Activated T-helper 2 cell treated with anti-CD3 and anti-CD28 coated beads, Interferon-gamma antibody, Interleukin-2, Interleukin-4, amounts not matched to agents 10 μg/mL and 5 μg/mL and 100 μg/mL, durations not matched to agents 14 hours and 24 hours and 36 hours (primary cell): ENCODE measurements around the gene MYO7A. TPM values are rescaled to one million over a fixed set of nuclear protein-coding genes. Genes with fewer than 3 reads are reported as not detected.

Source experiments
- DNase-seq: peaks from one replicate; pipeline ENCODE4 v3.0.0; 2021; ENCODE audit warnings: low spot score
- H3K27ac Mint-ChIP-seq: one replicate; pipeline ENCODE4 v1.8.0; 2021; ENCODE audit warnings: mixed read lengths
- H3K27me3 Mint-ChIP-seq: one replicate; pipeline ENCODE4 v1.8.0; 2021; ENCODE audit warnings: low read depth, mixed read lengths
- H3K36me3 Mint-ChIP-seq: one replicate; pipeline ENCODE4 v1.8.0; 2021; ENCODE audit warnings: low read depth, mixed read lengths
- H3K4me1 Mint-ChIP-seq: one replicate; pipeline ENCODE4 v1.8.0; 2021; ENCODE audit warnings: low read depth, mixed read lengths
- H3K4me3 Mint-ChIP-seq: one replicate; pipeline ENCODE4 v1.8.0; 2021; ENCODE audit warnings: low read depth, mild to moderate bottlenecking, moderate library complexity, mixed read lengths
- H3K9me3 Mint-ChIP-seq: one replicate; pipeline ENCODE4 v1.8.0; 2021; ENCODE audit warnings: mixed read lengths
- intact Hi-C: fragments of 100-400 bp; cut with micrococcal nuclease; formaldehyde crosslinking; loops from one replicate; pipeline ENCODE4 v1.15.1; 2023
- total RNA-seq: library from RNA; stranded (reverse); gene quantifications from 2 replicates; pipeline ENCODE4 v1.2.3, GENCODE V29; 2022

MYO7A gene
- total RNA-seq, result 0.23 and 0.30 TPM in 2 replicates

DNA sequence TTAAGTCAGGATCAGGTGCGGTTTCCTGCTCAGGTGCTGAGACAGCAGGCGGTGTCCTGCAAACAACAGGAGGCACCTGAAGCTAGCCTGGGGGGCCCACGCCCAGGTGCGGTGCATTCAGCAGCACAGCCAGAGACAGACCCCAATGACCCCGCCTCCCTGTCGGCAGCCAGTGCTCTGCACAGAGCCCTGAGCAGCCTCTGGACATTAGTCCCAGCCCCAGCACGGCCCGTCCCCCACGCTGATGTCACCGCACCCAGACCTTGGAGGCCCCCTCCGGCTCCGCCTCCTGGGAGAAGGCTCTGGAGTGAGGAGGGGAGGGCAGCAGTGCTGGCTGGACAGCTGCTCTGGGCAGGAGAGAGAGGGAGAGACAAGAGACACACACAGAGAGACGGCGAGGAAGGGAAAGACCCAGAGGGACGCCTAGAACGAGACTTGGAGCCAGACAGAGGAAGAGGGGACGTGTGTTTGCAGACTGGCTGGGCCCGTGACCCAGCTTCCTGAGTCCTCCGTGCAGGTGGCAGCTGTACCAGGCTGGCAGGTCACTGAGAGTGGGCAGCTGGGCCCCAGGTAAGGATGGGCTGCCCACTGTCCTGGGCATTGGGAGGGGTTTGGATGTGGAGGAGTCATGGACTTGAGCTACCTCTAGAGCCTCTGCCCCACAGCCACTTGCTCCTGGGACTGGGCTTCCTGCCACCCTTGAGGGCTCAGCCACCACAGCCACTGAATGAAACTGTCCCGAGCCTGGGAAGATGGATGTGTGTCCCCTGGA, at the start of gene MYO7A:
TSS of gene MYO7A (plus strand) at position 327 of the 772 bp plus-strand sequence. CDS start 2,389 bp downstream, outside the sequence.
- H3K27me3 Mint-ChIP-seq, result peaks cover 5% of the 10 kb centered on the region
- intact Hi-C loops, result loop anchor here (1.0 kb wide), 2 partner anchors 60 to 420 kb away; no protein-coding TSS in a partner anchor
- no peak within 1 kb of the TSS for H3K27ac Mint-ChIP-seq
- H3K4me3 Mint-ChIP-seq, result peak within 1 kb of the TSS; percentile 49
- no peaks in the 10 kb centered on the region for H3K4me1 Mint-ChIP-seq
- DNase-seq, result no peak
- H3K9me3 Mint-ChIP-seq, result no peaks in the 10 kb centered on the region
- H3K36me3 Mint-ChIP-seq, result no peaks in the 10 kb centered on the region

DNA sequence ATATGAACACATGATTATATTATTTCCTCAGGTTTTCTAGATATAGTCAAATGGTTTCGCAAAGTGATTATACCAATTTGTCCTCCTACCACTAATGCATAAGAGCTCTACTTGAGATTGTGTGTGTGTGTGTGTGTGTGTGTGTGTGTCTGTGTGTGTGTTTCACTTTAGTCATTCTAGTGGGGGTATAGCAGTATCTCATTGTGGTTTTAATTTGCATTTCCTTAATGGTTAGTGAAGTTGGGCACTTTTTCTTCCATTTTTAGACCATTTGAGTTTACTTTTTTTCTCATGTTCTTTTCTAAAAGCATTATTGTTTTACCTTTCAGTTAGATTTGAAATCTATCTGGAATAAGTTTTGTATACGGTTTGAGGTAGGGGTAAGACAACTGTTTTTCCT, 48.4 kb upstream of the MYO7A start:
- no peaks in the 10 kb centered on the region for H3K36me3 Mint-ChIP-seq
- H3K4me3 Mint-ChIP-seq, result no peak overlapping the region
- H3K4me1 Mint-ChIP-seq, result peaks cover 9% of the 10 kb centered on the region
- intact Hi-C loops, result no loop called here
- DNase-seq, result no peak
- H3K27ac Mint-ChIP-seq, result no peak overlapping the region
- no peaks in the 10 kb centered on the region for H3K9me3 Mint-ChIP-seq
- H3K27me3 Mint-ChIP-seq, result peaks cover 9% of the 10 kb centered on the region

DNA sequence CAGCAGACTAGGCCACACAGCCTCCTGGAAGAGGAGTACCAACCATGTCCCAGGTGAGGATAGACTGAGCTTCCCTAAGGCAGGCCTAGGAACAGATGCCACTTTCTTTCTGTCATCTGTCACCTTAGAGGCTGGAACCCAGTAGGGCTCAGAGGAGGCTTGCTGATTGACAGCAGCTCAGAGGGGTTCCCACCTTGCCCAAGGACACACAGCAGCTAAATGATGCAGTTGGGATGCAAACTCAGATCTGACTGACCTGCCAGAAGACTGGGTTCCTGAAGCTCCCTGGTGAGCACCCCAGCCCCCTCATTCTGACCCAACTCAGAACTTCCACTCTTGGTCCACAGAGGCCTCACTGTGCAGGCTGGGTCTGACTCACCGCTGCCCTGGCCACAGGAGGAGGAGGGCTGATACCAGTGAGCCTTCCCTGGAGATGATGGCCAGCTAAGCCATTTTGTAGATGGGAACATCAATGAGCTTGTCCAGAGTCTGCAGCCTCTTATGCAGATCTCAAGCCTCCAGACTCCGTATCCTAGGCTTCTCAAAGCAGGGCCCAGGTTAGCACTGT, 47.3 kb upstream of the MYO7A start:
- Mint-ChIP-seq H3K9me3 (no peaks in the 10 kb centered on the region), H3K4me1 (peaks cover 9% of the 10 kb centered on the region), H3K36me3 (no peaks in the 10 kb centered on the region), H3K27ac (no peak overlapping the region), H3K27me3 (peaks cover 9% of the 10 kb centered on the region), H3K4me3 (no peak overlapping the region)
- no peak for DNase-seq
- intact Hi-C loops, result no loop called here

DNA sequence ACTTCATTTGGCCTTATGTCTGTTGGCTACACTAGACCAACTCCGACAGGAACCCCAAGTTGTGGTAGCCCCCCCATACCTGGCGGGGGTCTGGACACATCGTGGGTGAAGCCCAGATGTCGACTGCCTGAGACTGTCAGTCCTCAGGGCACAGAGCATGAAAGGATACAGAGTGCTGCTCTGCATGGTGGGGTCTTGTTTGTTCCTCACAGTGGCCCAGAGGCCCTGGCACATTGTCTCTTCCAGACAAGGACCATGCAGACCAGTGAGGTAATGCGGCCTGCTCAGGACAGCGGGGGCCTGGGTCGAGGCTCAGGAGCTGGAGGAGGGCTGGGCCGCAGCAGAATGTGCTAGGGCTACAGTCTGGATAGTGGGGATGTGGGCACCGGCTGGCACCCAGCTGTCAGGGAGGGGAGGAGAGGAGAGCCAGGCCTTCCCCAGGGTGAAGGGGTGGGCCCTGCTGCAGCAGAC, 46.6 kb upstream of the MYO7A start:
- H3K36me3 Mint-ChIP-seq, result no peaks in the 10 kb centered on the region
- peaks cover 9% of the 10 kb centered on the region for H3K4me1 Mint-ChIP-seq
- no peak overlapping the region for H3K27ac Mint-ChIP-seq
- DNase-seq, result no peak
- no peaks in the 10 kb centered on the region for H3K9me3 Mint-ChIP-seq
- H3K27me3 Mint-ChIP-seq, result peaks cover 7% of the 10 kb centered on the region
- H3K4me3 Mint-ChIP-seq, result no peak overlapping the region
- intact Hi-C loops, result no loop called here

DNA sequence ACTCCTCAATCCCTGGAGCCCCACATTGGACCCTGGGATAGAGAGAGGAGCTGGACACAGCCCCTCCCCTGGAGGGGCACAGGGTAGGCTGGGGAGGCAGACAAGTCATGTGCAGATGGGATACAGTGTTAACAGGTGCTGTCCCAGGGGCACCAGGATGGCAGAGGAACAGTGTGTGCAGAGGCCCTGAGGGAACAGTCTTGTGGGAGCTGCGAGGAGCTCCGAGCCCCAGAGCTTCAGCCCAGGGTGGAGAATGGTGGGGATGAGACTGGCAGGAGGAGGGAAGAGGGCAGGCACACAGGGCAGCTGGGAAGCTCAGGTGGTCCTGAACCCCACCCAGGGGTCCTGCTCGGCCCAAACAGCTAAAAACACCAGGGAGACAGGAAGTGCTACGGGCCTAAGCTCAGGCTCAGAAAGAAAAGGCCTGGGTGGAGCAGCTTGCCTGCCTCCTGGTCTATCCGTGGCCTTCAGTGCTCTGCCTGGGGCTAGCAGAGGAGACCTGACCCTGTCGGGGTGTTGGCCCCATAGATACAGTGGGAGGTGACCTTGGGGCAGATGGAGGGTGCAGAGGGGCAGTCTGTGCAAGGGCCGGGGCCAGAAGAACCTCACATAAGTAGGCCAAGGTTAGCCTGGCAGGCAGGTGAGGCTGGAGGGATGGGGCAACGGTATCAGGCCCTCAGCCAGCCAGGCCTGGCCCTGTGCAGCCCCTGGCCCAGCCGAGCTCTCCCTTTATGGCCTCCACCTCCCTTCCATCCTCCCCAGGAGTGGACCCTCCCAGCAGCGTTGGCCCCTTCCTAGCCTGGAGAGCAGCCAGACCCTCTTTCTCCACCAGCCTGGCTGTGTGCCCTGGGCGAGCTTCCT, 45.8 kb upstream of the MYO7A start:
- intact Hi-C loops, result no loop called here
- H3K4me3 Mint-ChIP-seq, result peak overlapping the region; percentile 60
- H3K27ac Mint-ChIP-seq, result peak overlapping the region; percentile 92
- no peaks in the 10 kb centered on the region for H3K9me3 Mint-ChIP-seq
- DNase-seq, result no peak
- H3K36me3 Mint-ChIP-seq, result no peaks in the 10 kb centered on the region
- H3K4me1 Mint-ChIP-seq, result peaks cover 9% of the 10 kb centered on the region
- H3K27me3 Mint-ChIP-seq, result peaks cover 6% of the 10 kb centered on the region

DNA sequence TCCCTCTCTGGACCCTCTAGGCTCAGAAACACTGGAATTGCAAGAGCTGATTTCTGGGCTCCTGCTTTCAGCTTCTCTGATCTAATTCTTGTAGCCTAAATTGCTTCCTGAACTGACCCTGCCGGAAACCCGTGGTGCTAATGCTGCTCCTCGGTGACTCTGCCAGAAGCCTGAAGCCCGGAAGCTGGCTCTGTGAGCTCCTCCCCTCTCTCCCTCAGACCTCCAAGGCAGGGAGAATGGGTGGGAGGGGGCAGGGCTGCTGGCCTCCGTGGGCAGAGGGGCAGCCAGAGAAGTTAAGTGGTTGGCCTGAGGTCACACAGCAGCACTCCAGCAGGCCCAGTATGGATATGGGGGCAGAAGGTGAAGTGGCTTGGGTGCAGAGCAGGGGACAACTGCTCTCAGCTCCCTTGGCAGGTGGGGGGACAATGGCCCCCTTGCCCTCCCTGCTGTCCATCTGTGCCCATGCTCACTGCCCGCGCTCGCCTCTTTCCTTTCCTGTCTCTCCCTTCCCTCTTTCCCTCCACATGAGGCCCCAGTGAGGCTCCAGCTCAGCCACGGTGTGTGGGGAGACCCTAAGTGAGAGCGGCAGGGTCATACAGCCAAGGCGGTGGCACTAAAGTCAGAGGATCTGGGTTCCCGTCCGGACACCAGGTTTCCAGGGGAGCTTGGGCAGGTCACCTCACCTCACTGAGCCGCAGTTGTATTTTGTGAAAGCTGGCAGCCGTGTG, 45.0 kb upstream of the MYO7A start:
- intact Hi-C loops, result no loop called here
- Mint-ChIP-seq H3K4me3 (peak overlapping the region; percentile 60), H3K9me3 (no peaks in the 10 kb centered on the region), H3K27ac (peak overlapping the region; percentile 92), H3K27me3 (peaks cover 3% of the 10 kb centered on the region), H3K4me1 (peaks cover 9% of the 10 kb centered on the region), H3K36me3 (no peaks in the 10 kb centered on the region)
- peak; percentile 41 for DNase-seq

DNA sequence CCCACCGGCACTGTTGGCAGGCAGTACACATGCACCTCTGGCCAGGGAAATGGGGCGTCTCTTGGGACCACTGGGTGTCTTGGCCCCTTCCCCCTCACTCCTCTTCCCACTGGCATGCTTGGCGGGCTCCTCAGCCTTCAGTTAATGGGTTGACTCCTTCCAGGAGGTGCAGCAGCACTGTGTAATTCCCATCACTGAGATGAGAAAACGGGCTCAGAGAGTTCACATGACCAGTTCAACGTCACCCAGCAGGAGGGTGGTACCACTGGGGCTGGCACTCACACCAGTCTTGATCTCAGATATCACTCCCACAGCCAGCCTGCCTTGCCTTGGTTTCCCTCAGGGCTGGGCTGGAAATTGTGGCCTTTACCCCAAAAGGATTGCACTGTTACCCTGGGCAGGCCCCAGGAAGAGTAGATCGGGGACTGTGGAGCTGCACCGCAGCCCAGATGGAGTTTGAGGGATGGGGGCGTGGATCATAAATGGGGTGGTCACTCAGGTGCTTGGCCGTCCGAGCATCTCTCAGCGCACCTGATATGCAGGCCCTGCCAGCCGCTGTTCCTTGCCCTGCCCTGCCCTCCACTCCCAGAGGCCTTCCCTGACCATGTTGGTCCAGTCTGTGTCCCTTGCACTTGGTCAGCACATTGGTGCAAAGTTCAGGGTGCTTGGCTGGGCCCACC, 44.3 kb upstream of the MYO7A start:
- H3K9me3 Mint-ChIP-seq, result no peaks in the 10 kb centered on the region
- H3K4me3 Mint-ChIP-seq, result no peak overlapping the region
- intact Hi-C loops, result no loop called here
- H3K4me1 Mint-ChIP-seq, result peaks cover 9% of the 10 kb centered on the region
- no peak for DNase-seq
- no peaks in the 10 kb centered on the region for H3K36me3 Mint-ChIP-seq
- H3K27ac Mint-ChIP-seq, result peak overlapping the region; percentile 38
- H3K27me3 Mint-ChIP-seq, result no peaks in the 10 kb centered on the region

DNA sequence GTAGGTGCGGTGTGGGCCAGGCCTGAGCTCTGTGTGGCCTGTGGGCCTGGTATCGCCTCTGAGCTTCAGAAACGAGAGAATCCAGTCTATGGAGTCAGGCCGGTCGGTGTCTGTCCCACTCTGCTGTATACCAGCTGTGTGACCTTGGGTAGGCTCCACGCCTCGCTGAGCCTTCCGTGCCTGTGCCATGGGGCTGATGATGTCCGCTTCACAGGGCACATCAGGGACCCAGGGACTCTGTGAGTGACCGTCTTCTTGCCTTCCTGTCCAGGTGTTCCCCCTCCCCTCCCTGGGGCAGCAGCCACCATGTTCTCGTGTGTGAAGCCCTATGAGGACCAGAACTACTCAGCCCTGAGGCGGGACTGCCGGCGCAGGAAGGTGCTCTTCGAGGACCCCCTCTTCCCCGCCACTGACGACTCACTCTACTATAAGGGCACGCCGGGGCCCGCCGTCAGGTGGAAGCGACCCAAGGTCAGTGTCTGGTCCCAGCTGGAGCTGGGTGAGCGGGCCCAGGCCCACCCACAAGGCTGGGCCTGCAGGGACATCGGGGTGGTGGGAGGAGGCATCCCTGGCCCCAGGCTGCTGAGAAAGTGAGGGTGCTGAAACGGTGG, 43.4 kb upstream of the MYO7A start:
- Mint-ChIP-seq H3K27ac (no peak overlapping the region), H3K4me3 (no peak overlapping the region), H3K27me3 (no peaks in the 10 kb centered on the region), H3K4me1 (peaks cover 9% of the 10 kb centered on the region), H3K9me3 (no peaks in the 10 kb centered on the region), H3K36me3 (no peaks in the 10 kb centered on the region)
- no peak for DNase-seq
- intact Hi-C loops, result no loop called here

DNA sequence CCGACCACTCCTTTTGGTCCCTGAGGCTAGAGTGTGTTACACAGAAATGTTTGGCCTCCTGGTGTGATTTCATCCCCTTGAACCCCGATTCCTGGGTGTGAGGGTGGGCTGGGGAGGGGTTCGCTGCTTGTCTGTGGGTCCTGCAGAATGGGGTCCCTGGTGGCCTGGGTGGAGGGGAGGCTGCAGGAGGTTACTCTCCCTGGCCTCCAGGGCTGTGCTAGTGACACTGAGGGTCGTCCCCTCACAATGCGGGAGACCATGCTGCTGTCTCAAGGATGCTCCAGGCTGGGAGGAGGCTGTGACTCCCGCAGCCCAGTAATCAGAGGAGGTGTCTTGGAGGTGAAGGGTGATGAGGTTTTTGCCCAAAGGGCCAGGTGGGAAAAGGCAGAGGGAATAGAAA, 42.4 kb upstream of the MYO7A start:
- DNase-seq, result no peak
- Mint-ChIP-seq H3K27me3 (no peaks in the 10 kb centered on the region), H3K4me3 (no peak overlapping the region), H3K27ac (no peak overlapping the region), H3K9me3 (no peaks in the 10 kb centered on the region), H3K4me1 (peaks cover 9% of the 10 kb centered on the region), H3K36me3 (no peaks in the 10 kb centered on the region)
- intact Hi-C loops, result no loop called here

DNA sequence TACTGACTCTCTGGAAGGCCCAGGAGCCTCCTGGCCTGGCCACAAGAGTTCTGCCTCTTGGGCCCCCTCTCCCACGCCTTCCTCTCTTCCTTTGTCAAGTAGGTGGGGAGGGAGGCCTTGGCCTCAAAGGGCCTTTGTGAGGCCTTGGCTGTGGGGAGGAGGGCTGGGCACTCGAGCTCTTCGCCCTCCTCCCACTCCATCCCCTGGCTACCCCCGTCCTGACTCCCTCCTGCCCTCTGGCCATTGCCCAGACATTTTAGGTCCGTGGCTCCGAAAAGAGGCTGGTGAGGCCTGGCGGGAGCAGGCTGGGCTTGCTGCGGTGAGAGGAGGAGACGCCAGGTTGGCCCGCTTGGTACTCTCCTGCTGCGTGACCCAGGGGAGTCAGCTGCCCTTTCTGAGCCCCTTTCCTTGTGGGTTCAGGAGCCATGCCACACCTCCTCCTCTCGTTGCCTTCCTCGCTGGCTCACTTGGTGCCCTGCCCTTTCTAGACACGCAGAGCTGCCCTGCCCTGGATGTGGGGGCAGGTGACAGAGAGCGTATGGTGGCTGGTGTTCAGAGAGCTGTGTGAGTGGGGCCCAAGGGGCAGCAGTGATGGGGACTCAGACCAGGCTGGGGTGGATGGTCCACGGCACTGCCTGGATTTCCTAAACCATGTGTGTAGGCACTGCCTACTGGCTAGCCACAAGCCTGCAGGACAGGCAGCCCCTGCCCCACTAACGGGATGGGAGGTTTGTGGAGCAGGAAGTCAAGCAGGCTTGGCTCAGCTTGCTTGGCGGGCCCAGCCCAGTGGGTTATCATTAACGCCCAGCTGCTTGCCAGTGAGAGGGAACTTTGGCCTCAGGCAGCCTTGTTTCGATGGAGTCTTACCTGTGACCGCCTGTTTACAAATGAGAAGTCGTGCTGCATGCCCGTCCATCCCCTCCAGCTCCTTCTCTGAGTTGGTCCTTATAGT, 41.2 kb upstream of the MYO7A start:
- intact Hi-C loops, result no loop called here
- DNase-seq, result no peak
- H3K4me3 Mint-ChIP-seq, result no peak overlapping the region
- no peaks in the 10 kb centered on the region for H3K27me3 Mint-ChIP-seq
- H3K27ac Mint-ChIP-seq, result no peak overlapping the region
- no peaks in the 10 kb centered on the region for H3K36me3 Mint-ChIP-seq
- no peaks in the 10 kb centered on the region for H3K9me3 Mint-ChIP-seq
- H3K4me1 Mint-ChIP-seq, result peaks cover 15% of the 10 kb centered on the region

DNA sequence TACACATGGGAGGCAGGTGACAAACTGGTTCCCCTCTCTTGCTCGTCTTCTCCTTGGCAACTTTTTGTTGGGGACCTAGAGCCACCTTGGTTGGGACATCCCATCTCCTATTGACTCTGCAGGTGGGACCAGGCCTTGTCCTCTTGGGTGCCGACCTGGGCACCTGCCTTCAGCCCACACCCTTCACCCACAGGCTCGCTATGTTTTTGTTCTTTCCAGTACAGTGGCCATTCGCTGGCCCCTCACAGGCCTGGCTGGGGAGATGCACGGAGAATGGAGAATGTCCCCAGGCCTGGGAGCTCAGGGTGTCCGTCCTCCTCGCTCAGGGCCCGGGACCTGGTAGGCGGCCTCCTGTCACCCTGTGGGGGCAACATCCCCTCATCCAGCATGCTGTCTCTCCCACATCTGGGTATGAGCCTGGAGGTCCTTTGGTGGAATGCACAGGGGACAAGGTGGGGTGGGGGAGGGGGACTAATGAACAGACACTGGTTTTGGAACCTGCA, 40.3 kb upstream of the MYO7A start:
- intact Hi-C loops, result no loop called here
- Mint-ChIP-seq H3K4me3 (no peak overlapping the region), H3K4me1 (peaks cover 9% of the 10 kb centered on the region), H3K27me3 (no peaks in the 10 kb centered on the region), H3K9me3 (no peaks in the 10 kb centered on the region), H3K27ac (no peak overlapping the region), H3K36me3 (no peaks in the 10 kb centered on the region)
- DNase-seq, result no peak
